ENCODE results near the gene MYO1E. TPM values are rescaled to one million over a fixed set of nuclear protein-coding genes. Genes with fewer than 3 reads are reported as not detected.
A peak's percentile ranks its signal among the peaks of the same experiment; 100 is the strongest.

The MYO1E gene
- total RNA-seq, 6 experiments from 2014 or later, result 108 to 142 (median 115) TPM

DNA sequence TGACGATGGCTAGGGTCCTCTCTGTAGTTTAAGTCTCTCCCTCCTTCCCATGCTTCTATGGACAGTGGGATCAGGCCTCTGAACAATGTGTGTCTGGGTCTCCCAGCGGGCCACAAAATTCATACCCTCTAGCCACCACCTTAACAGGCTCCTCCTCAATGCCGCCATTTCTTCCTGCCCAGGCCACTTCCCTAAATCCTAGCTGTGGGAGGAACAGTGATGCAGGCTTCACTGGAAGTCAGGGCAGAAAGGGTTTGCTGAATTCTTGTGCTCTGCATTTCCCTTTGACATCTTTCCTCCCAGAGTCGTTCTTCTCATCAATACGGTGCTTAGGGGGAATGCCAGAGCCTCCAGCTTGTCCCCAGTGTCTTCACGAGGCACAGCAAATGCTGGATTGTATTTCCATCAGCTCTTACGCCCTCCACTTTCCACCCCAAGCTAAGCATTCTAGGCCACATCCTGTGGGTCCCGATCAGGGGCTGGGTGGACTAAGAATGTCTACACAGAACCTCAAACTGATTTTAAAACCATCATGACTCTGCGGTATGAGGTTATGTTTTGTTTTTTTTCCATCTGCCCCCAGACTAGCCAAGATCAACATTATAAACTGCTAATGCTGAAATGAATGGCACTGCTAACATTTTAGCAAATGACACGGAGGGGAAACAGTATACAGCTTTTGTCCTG lies 177.9 kb downstream of the MYO1E start:
- no peak for TF ChIP-seq CTCF (IDR thresholded peaks at IDR 0.05)
- no peak for DNase-seq
- no peak overlapping the region for H3K27ac Mint-ChIP-seq
- no peak overlapping the region for H3K4me3 Mint-ChIP-seq
- no peaks in the 10 kb centered on the region for H3K9me3 Mint-ChIP-seq
- H3K27me3 Mint-ChIP-seq (ENCODE audit: insufficient read depth), result peaks cover 12% of the 10 kb centered on the region
- H3K4me1 Mint-ChIP-seq (ENCODE audit: low read depth), result peaks cover 45% of the 10 kb centered on the region
- H3K36me3 Mint-ChIP-seq (ENCODE audit: low read depth), result peaks cover 52% of the 10 kb centered on the region

- H3K27me3 Mint-ChIP-seq (ENCODE audit: insufficient read depth), result peaks cover 12% of the 10 kb centered on the region
- peak; percentile 95 for DNase-seq
- no peak for TF ChIP-seq CTCF (IDR thresholded peaks at IDR 0.05)
- peaks cover 45% of the 10 kb centered on the region for H3K4me1 Mint-ChIP-seq (ENCODE audit: low read depth)
- peak overlapping the region; percentile 98 for H3K27ac Mint-ChIP-seq
- peak overlapping the region; percentile 84 for H3K4me3 Mint-ChIP-seq
- no peaks in the 10 kb centered on the region for H3K9me3 Mint-ChIP-seq
- peaks cover 67% of the 10 kb centered on the region for H3K36me3 Mint-ChIP-seq (ENCODE audit: low read depth)
These were observed 180.8 kb downstream of the MYO1E start for GRCh38 chr15:59191855-59192237.

DNA sequence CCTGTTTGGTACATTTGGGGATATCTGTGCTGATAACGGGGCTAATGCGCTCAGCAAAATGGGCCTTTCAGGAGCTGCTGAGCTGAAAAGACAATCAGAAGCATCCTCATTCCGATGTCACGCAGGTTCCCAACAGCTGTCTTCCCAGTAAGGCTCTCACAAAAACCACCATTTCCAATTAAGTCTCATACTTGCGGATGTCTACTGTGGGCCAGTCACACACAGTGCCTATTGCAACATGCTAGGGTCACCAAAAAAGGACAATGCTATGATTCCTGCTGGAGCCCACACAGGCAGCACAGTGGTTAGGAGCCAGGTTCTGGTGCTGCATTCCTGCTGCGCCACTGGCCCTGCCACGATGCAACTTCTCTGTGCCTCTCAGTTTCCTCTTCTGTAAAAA lies 182.4 kb downstream of the MYO1E start:
- Mint-ChIP-seq H3K4me1 (ENCODE audit: low read depth) (peaks cover 51% of the 10 kb centered on the region), H3K36me3 (ENCODE audit: low read depth) (peaks cover 62% of the 10 kb centered on the region), H3K27ac (peak overlapping the region; percentile 98; the same call in 1 of the 2 replicates), H3K9me3 (no peaks in the 10 kb centered on the region), H3K4me3 (no peak overlapping the region; the same call in 1 of the 2 replicates), H3K27me3 (ENCODE audit: insufficient read depth) (peaks cover 12% of the 10 kb centered on the region; the same call in 1 of the 2 replicates)
- DNase-seq, result no peak
- no peak for TF ChIP-seq CTCF (IDR thresholded peaks at IDR 0.05)

- no peak for TF ChIP-seq CTCF (IDR thresholded peaks at IDR 0.05)
- Mint-ChIP-seq H3K9me3 (peaks cover 7% of the 10 kb centered on the region), H3K4me3 (no peak overlapping the region), H3K4me1 (ENCODE audit: low read depth) (peaks cover 56% of the 10 kb centered on the region), H3K27me3 (ENCODE audit: insufficient read depth) (peaks cover 12% of the 10 kb centered on the region; the same call in 1 of the 2 replicates), H3K27ac (no peak overlapping the region; the same call in 1 of the 2 replicates), H3K36me3 (ENCODE audit: low read depth) (peaks cover 61% of the 10 kb centered on the region)
- DNase-seq, result no peak
These were observed 183.4 kb downstream of the MYO1E start for GRCh38 chr15:59189241-59189640.

DNA sequence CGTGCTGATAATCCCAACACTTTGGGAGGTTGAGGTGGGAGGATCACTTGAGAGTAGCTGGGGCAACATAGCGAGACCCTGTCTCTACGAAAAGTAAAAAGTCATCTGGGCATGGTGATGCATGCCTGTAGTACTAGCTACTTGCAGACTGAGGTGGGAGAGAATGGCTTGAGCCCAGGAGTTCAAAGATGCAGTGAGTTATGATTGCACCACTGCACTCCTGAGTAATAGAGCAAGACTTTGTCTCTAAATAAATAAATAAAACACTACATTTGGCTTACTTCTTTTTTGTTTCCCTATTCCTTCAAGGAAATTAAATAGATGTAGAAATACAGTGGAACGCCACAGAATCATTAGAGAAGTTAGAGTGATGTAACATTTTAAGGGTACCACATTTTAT lies 186.2 kb downstream of the MYO1E start:
- Mint-ChIP-seq H3K4me1 (ENCODE audit: low read depth) (peaks cover 39% of the 10 kb centered on the region), H3K27me3 (ENCODE audit: insufficient read depth) (peaks cover 8% of the 10 kb centered on the region; the same call in 1 of the 2 replicates), H3K27ac (no peak overlapping the region), H3K9me3 (peaks cover 31% of the 10 kb centered on the region), H3K4me3 (no peak overlapping the region), H3K36me3 (ENCODE audit: low read depth) (peaks cover 68% of the 10 kb centered on the region)
- TF ChIP-seq CTCF (IDR thresholded peaks at IDR 0.05), result no peak
- peak; percentile 34 for DNase-seq
